Neural progenitor cell (in vitro differentiated cells): Measurements from ENCODE around the gene ZNF397. TPM values are rescaled to one million over a fixed set of nuclear protein-coding genes. Genes with fewer than 3 reads are reported as not detected.

Experiments used
- DNase-seq: peaks from one replicate; pipeline ENCODE4 v3.0.0-alpha.2; 2016; ENCODE audit warnings: low spot score
- H2AFZ ChIP-seq: fragments of 200-600 bp; sonication (generic); replicated peaks from 2 replicates; pipeline ENCODE4 v1.6.1; 2016; ENCODE audit warnings: antibody characterized with exemption
- H3F3A ChIP-seq: fragments of 200-600 bp; sonication (generic); 2 replicates; pipeline ENCODE4 v1.6.1; 2016; ENCODE audit warnings: antibody characterized with exemption, low read depth
- H3K27ac ChIP-seq: fragments of 200-600 bp; sonication (generic); 2 replicates; pipeline ENCODE4 v1.5.1; 2016; ENCODE audit warnings: mild to moderate bottlenecking
- H3K27me3 ChIP-seq: fragments of 200-600 bp; sonication (generic); 2 replicates; pipeline ENCODE4 v1.6.1; 2016; ENCODE audit warnings: mild to moderate bottlenecking, moderate library complexity
- H3K36me3 ChIP-seq: fragments of 200-600 bp; sonication (generic); 2 replicates; pipeline ENCODE4 v1.5.1; 2016
- H3K4me1 ChIP-seq: fragments of 200-600 bp; sonication (generic); 2 replicates; pipeline ENCODE4 v1.6.1; 2016; ENCODE audit warnings: mixed run types
- H3K4me2 ChIP-seq: fragments of 200-600 bp; sonication (generic); 2 replicates; pipeline ENCODE4 v1.6.1; 2016
- H3K4me3 ChIP-seq: fragments of 200-600 bp; sonication (generic); 2 replicates; pipeline ENCODE4 v1.5.1; 2016
- H3K79me2 ChIP-seq: fragments of 200-600 bp; sonication (generic); 2 replicates; pipeline ENCODE4 v1.6.1; 2016; ENCODE audit warnings: low read depth
- H3K9ac ChIP-seq: fragments of 200-600 bp; sonication (generic); 2 replicates; pipeline ENCODE4 v1.6.1; 2016
- H3K9me3 ChIP-seq: fragments of 200-600 bp; sonication (generic); 2 replicates; pipeline ENCODE4 v1.5.1; 2016; ENCODE audit warnings: low read depth
- H4K20me1 ChIP-seq: fragments of 200-600 bp; sonication (generic); 2 replicates; pipeline ENCODE4 v1.6.1; 2016; ENCODE audit warnings: low read depth
- H3K27ac Mint-ChIP-seq: 3 replicates; pipeline ENCODE4 v1.8.0; 2021; ENCODE audit warnings: mixed read lengths
- H3K27me3 Mint-ChIP-seq: 2 replicates; pipeline ENCODE4 v1.8.0; 2022; ENCODE audit warnings: low read depth, mild to moderate bottlenecking, inconsistent platforms, moderate library complexity, mixed read lengths; ENCODE audit not compliant: insufficient read depth
- H3K36me3 Mint-ChIP-seq: 3 replicates; pipeline ENCODE4 v1.8.0; 2021; ENCODE audit warnings: mixed read lengths
- H3K4me1 Mint-ChIP-seq: 3 replicates; pipeline ENCODE4 v1.8.0; 2021; ENCODE audit warnings: mixed read lengths
- H3K4me3 Mint-ChIP-seq: 3 replicates; pipeline ENCODE4 v1.8.0; 2021; ENCODE audit warnings: mild to moderate bottlenecking, moderate library complexity, mixed read lengths
- H3K9me3 Mint-ChIP-seq: 3 replicates; pipeline ENCODE4 v1.8.0; 2020; ENCODE audit warnings: mixed read lengths
- CTCF ChIP-seq: fragments of 200-600 bp; sonication (generic); IDR thresholded peaks from 2 replicates; pipeline ENCODE4 v1.5.1; 2017; ENCODE audit warnings: antibody characterized with exemption, mild to moderate bottlenecking
- EZH2 ChIP-seq: fragments of 200-600 bp; sonication (generic); IDR thresholded peaks from 2 replicates; pipeline ENCODE4 v1.6.1; 2017; ENCODE audit warnings: antibody characterized with exemption, mild to moderate bottlenecking, moderate library complexity
- EZH2phosphoT487 ChIP-seq: fragments of 200-600 bp; sonication (generic); IDR thresholded peaks from 2 replicates; pipeline ENCODE4 v1.6.1; 2017; ENCODE audit warnings: antibody characterized with exemption
- total RNA-seq: library from RNA; depleted of rRNA; stranded (reverse); fragments of >200 nt; gene quantifications from 2 replicates; pipeline ENCODE4 v1.2.3, GENCODE V29; 2015; ENCODE audit warnings: low replicate concordance

The ZNF397 gene
- total RNA-seq, 1 donor from 2014 or later, result 93.0 TPM

- Mint-ChIP-seq H3K4me3 (no peak overlapping the region), H3K9me3 (peaks cover 78% of the 10 kb centered on the region), H3K27ac (no peak overlapping the region)
Measured at GRCh38 chr18:35306588-35307250, 65.9 kb downstream of the ZNF397 start.

More at GRCh38 chr18:35306588-35307250, 65.9 kb downstream of the ZNF397 start:
- no peaks in the 10 kb centered on the region for H3K27me3 Mint-ChIP-seq
- no peaks in the 10 kb centered on the region for H3K4me1 Mint-ChIP-seq
- Histone ChIP-seq H3K27me3 (no peaks in the 10 kb centered on the region), H3K4me1 (no peaks in the 10 kb centered on the region), H2AFZ (no peak overlapping the region), H3F3A (no peaks in the 10 kb centered on the region), H3K79me2 (peaks cover 4% of the 10 kb centered on the region), H3K4me3 (no peak overlapping the region), H3K36me3 (peaks cover 41% of the 10 kb centered on the region), H3K9ac (no peak overlapping the region), H3K4me2 (no peak overlapping the region), H4K20me1 (no peaks in the 10 kb centered on the region), H3K27ac (no peak overlapping the region), H3K9me3 (peaks cover 55% of the 10 kb centered on the region)
- DNase-seq, result no peak
- peaks cover 65% of the 10 kb centered on the region for H3K36me3 Mint-ChIP-seq
- TF ChIP-seq EZH2 (no peak), CTCF (no peak), EZH2phosphoT487 (no peak)

Other genes with a start within 250 kb of the ZNF397 start
- 28.9 and 34.6 TPM in 2 replicates for gene MAPRE2, start 199.6 kb upstream of the ZNF397 start, total RNA-seq
- gene ZSCAN30, start 49.2 kb downstream of the ZNF397 start, total RNA-seq, result 21.7 and 22.1 TPM in 2 replicates
- 53.6 and 84.8 TPM in 2 replicates for gene ZNF24, start 103.4 kb downstream of the ZNF397 start, total RNA-seq
- gene ZNF396, start 136.3 kb downstream of the ZNF397 start, total RNA-seq, result 1.4 and 2.2 TPM in 2 replicates